SU-DHL-6 (cell line): Measurements from ENCODE around the gene CTU1.

Experiments used
- H2AFZ ChIP-seq: fragments of 200-600 bp; sonication (generic); 2 replicates; pipeline ENCODE4 v1.6.1; 2014; ENCODE audit warnings: low read depth, mild to moderate bottlenecking, moderate library complexity, mixed read lengths, antibody characterized with exemption, low read length; ENCODE audit not compliant: severe bottlenecking
- H3F3A ChIP-seq: fragments of 200-600 bp; shearing (Covaris generic); 2 replicates; pipeline ENCODE4 v1.6.0; 2016; ENCODE audit warnings: antibody characterized with exemption, mild to moderate bottlenecking; ENCODE audit not compliant: insufficient read depth
- H3K27ac ChIP-seq: fragments of 200-600 bp; sonication (generic); 2 replicates; pipeline ENCODE4 v1.5.1; 2016; ENCODE audit warnings: low read depth, mild to moderate bottlenecking, low read length, moderate library complexity, mixed read lengths
- H3K27me3 ChIP-seq: fragments of 200-600 bp; sonication (generic), shearing (Covaris generic); 2 replicates; pipeline ENCODE4 v1.6.0; 2014; ENCODE audit warnings: mild to moderate bottlenecking, low read length
- H3K36me3 ChIP-seq: fragments of 200-600 bp; sonication (generic); 2 replicates; pipeline ENCODE4 v1.6.1; 2014; ENCODE audit warnings: mild to moderate bottlenecking, low read length, mixed read lengths
- H3K4me2 ChIP-seq: fragments of 300-600, 200-600 bp; shearing (Covaris generic), sonication (generic); 2 replicates; pipeline ENCODE4 v1.6.0; 2014; ENCODE audit warnings: low read length, low read depth, mild to moderate bottlenecking; ENCODE audit not compliant: poor library complexity, severe bottlenecking
- H3K4me3 ChIP-seq: fragments of 200-600 bp; sonication (generic); 2 replicates; pipeline ENCODE4 v1.5.1; 2014; ENCODE audit warnings: antibody characterized with exemption, low read length, mild to moderate bottlenecking, mixed read lengths; ENCODE audit not compliant: insufficient read depth, poor library complexity, severe bottlenecking
- H3K79me2 ChIP-seq: fragments of 200-600 bp; sonication (generic); 2 replicates; pipeline ENCODE4 v1.6.1; 2014; ENCODE audit warnings: mild to moderate bottlenecking, low read length, moderate library complexity; ENCODE audit not compliant: insufficient read depth
- H3K9ac ChIP-seq: fragments of 200-600 bp; sonication (generic); 2 replicates; pipeline ENCODE4 v1.7.0; 2014; ENCODE audit warnings: mild to moderate bottlenecking, low read length
- H3K9me2 ChIP-seq: fragments of 200-600 bp; sonication (generic); replicated peaks from 2 replicates; pipeline ENCODE4 v1.6.1; 2014; ENCODE audit warnings: low read length; ENCODE audit not compliant: insufficient read depth
- H3K9me3 ChIP-seq: fragments of 200-600 bp; sonication (generic); 2 replicates; pipeline ENCODE4 v1.6.1; 2014; ENCODE audit warnings: low read length, mixed read lengths; ENCODE audit not compliant: insufficient read depth
- H4K20me1 ChIP-seq: fragments of 200-600 bp; sonication (generic); 2 replicates; pipeline ENCODE4 v1.6.1; 2014; ENCODE audit warnings: low read depth, mild to moderate bottlenecking, antibody characterized with exemption, low read length, moderate library complexity, mixed read lengths
- EZH2phosphoT487 ChIP-seq: fragments of 200-600 bp; sonication (generic), shearing (Covaris generic); conservative IDR thresholded peaks from 2 replicates; pipeline ENCODE4 v1.6.1; 2018; ENCODE audit warnings: mild to moderate bottlenecking, antibody characterized with exemption, low read length, moderate library complexity, mixed read lengths
- TF ChIP-seq, protein P1 (sequence below): fragments of 200-600 bp; sonication (generic); IDR thresholded peaks from one replicate; pipeline ENCODE4 v1.5.1; 2017; ENCODE audit warnings: antibody characterized with exemption, mild to moderate bottlenecking, low read length, moderate library complexity; ENCODE audit not compliant: insufficient read depth, poor library complexity, severe bottlenecking

CTU1 gene

DNA sequence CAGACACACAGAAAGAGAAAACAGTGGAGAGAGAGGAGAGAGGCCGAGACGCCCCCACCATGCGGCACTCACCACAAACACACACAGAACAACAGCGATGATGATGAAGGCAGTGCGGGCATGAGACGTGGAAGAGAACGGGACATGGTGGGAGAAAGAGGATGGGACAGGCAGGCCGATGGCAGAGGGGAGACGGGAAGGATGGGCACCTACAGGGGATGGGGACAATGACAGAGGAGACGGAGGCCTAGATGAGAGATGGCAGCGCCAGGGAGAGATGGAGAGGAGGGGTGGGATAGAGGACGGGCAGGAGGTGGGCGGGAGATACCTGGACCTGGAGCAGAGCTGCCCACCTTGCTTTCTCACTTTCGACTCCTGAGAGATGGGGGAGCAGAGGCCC, 24.4 kb downstream of the CTU1 start:
- no peak overlapping the region for H3K27ac ChIP-seq
- no peaks in the 10 kb centered on the region for H3K27me3 ChIP-seq
- no peak overlapping the region for H3K4me2 ChIP-seq
- H3K9ac ChIP-seq = no peak overlapping the region
- H2AFZ ChIP-seq = no peak overlapping the region
- H4K20me1 ChIP-seq = no peaks in the 10 kb centered on the region
- H3K9me2 ChIP-seq = no peaks in the 10 kb centered on the region
- H3K9me3 ChIP-seq = no peaks in the 10 kb centered on the region
- no peak overlapping the region for H3K4me3 ChIP-seq
- TF ChIP-seq EZH2phosphoT487 = no peak
- TF ChIP-seq, protein P1, sequence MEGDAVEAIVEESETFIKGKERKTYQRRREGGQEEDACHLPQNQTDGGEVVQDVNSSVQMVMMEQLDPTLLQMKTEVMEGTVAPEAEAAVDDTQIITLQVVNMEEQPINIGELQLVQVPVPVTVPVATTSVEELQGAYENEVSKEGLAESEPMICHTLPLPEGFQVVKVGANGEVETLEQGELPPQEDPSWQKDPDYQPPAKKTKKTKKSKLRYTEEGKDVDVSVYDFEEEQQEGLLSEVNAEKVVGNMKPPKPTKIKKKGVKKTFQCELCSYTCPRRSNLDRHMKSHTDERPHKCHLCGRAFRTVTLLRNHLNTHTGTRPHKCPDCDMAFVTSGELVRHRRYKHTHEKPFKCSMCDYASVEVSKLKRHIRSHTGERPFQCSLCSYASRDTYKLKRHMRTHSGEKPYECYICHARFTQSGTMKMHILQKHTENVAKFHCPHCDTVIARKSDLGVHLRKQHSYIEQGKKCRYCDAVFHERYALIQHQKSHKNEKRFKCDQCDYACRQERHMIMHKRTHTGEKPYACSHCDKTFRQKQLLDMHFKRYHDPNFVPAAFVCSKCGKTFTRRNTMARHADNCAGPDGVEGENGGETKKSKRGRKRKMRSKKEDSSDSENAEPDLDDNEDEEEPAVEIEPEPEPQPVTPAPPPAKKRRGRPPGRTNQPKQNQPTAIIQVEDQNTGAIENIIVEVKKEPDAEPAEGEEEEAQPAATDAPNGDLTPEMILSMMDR = no peak
- H3K79me2 ChIP-seq = no peaks in the 10 kb centered on the region
- H3F3A ChIP-seq = no peaks in the 10 kb centered on the region
- H3K36me3 ChIP-seq = no peaks in the 10 kb centered on the region

DNA sequence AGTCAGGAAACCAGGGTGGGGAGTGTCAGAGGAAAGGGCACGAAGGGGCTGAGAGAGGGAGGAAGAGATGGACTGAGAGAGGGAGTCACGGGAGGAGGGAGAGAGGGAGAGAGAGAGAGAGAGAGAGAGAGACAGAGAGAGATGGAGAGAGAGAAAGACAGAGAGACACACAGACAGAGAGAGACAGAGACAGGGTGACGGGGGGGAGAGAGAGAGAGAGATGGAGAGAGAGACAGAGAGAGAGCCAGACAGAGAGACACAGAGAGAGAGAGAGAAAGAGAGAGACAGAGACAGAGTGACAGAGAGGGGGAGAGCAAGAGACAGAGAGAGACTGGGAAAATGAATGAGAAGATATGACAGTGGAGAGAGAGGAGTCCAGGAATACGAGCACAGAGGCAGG, 25.0 kb downstream of the CTU1 start:
- no peaks in the 10 kb centered on the region for H3K9me2 ChIP-seq
- H2AFZ ChIP-seq = no peak overlapping the region
- H3K36me3 ChIP-seq = no peaks in the 10 kb centered on the region
- H3F3A ChIP-seq = no peaks in the 10 kb centered on the region
- no peaks in the 10 kb centered on the region for H3K79me2 ChIP-seq
- H3K27ac ChIP-seq = no peak overlapping the region
- no peak overlapping the region for H3K4me2 ChIP-seq
- no peaks in the 10 kb centered on the region for H3K9me3 ChIP-seq
- H3K9ac ChIP-seq = no peak overlapping the region
- no peaks in the 10 kb centered on the region for H3K27me3 ChIP-seq
- no peaks in the 10 kb centered on the region for H4K20me1 ChIP-seq
- TF ChIP-seq, protein P1 = no peak
- no peak for TF ChIP-seq EZH2phosphoT487
- H3K4me3 ChIP-seq = no peak overlapping the region

DNA sequence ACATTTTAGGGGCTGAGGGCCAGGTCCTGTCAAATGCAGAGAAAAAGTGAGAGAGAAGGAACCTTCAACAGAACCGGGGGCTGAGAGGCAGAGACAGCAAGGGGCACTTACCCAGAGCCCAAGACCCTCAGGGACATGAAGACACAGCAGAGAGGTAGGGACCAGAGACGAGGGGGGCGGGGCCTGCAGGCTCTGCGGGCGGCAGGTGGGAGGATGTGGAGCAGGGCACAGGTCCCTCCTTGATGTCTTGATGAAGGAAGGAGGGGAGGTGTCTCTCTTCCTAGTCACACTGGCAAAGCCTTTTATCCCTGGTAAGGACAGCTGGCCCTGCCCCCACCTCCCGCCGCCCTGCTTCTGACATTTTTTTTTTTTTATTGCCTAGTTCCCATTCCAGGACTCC, 25.6 kb downstream of the CTU1 start, which contains the start of gene KLK14:
Gene KLK14 (minus strand): TSS at position 277 of the 400 bp plus-strand sequence. CDS start 273 bp downstream, at position 4.
- no peak within 1 kb of the TSS for H2AFZ ChIP-seq
- no peaks in the 10 kb centered on the region for H3K9me3 ChIP-seq
- no peaks in the 10 kb centered on the region for H3K79me2 ChIP-seq
- no peaks in the 10 kb centered on the region for H4K20me1 ChIP-seq
- no peak within 1 kb of the TSS for H3K4me3 ChIP-seq
- no peaks in the 10 kb centered on the region for H3F3A ChIP-seq
- H3K36me3 ChIP-seq = no peaks in the 10 kb centered on the region
- H3K4me2 ChIP-seq = no peak within 1 kb of the TSS
- H3K9ac ChIP-seq = no peak within 1 kb of the TSS
- H3K27me3 ChIP-seq = no peaks in the 10 kb centered on the region
- TF ChIP-seq, protein P1 = no peak
- no peak for TF ChIP-seq EZH2phosphoT487
- no peaks in the 10 kb centered on the region for H3K9me2 ChIP-seq
- no peak within 1 kb of the TSS for H3K27ac ChIP-seq

DNA sequence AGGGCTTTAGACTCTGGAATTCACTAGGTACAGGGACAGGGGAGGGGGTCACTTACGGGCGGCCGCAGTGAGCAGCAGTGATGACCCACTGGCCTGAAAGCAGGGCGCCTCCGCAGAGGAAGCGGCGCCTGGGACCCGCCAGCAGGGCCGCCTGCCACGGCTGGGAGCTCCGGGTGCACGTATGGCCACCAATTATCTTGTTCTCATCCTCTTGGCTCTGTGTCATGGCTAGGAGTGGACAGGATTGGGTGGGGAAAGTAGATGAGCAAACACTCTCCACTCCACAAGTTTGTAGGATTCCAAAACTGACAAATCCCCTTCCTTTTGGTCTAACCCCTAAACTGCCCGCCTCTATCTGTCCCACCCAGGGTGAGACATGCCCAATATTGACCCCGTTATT, 26.7 kb downstream of the CTU1 start:
- TF ChIP-seq, protein P1 = no peak
- TF ChIP-seq EZH2phosphoT487 = no peak
- no peaks in the 10 kb centered on the region for H3F3A ChIP-seq
- no peak overlapping the region for H3K9ac ChIP-seq
- H3K9me3 ChIP-seq = no peaks in the 10 kb centered on the region
- H3K27me3 ChIP-seq = no peaks in the 10 kb centered on the region
- H4K20me1 ChIP-seq = no peaks in the 10 kb centered on the region
- no peak overlapping the region for H3K4me2 ChIP-seq
- H3K79me2 ChIP-seq = no peaks in the 10 kb centered on the region
- no peaks in the 10 kb centered on the region for H3K36me3 ChIP-seq
- H3K27ac ChIP-seq = no peak overlapping the region
- no peak overlapping the region for H3K4me3 ChIP-seq
- H3K9me2 ChIP-seq = no peaks in the 10 kb centered on the region
- no peak overlapping the region for H2AFZ ChIP-seq
